HG02610 (cell line): ENCODE data around the gene LMF2.
"Not testable (repeated sequence)": the region's sequence is repeated elsewhere in the genome, so short reads cannot be mapped to it uniquely, and the experiment has no call there.

Experiments
- ATAC-seq: cut with Tn5 transposase; IDR thresholded peaks from one replicate; pipeline ENCODE4 v1.9.1; 2021; ENCODE audit warnings: mild to moderate bottlenecking, moderate library complexity; ENCODE audit not compliant: unreplicated experiment

LMF2 gene

DNA sequence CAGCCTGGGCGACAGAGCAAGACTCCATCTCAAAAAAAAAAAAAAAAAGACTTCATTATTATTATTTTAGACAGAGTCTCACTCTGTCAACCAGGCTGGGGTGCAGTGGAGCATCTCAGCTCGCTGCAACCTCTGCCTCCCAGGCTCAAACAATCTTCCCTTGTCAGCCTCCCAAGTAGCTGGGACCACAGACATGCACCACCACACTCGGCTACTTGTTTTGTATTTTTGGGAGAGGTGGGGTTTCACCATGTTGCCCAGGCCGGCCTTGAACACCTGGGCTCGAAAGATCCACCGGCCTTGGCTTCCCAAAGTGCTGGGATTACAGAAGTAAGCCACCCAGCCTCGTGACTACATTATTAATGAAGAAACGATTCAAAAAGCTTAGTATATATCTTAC lies 27.6 kb upstream of the LMF2 start:
- no peak for ATAC-seq

DNA sequence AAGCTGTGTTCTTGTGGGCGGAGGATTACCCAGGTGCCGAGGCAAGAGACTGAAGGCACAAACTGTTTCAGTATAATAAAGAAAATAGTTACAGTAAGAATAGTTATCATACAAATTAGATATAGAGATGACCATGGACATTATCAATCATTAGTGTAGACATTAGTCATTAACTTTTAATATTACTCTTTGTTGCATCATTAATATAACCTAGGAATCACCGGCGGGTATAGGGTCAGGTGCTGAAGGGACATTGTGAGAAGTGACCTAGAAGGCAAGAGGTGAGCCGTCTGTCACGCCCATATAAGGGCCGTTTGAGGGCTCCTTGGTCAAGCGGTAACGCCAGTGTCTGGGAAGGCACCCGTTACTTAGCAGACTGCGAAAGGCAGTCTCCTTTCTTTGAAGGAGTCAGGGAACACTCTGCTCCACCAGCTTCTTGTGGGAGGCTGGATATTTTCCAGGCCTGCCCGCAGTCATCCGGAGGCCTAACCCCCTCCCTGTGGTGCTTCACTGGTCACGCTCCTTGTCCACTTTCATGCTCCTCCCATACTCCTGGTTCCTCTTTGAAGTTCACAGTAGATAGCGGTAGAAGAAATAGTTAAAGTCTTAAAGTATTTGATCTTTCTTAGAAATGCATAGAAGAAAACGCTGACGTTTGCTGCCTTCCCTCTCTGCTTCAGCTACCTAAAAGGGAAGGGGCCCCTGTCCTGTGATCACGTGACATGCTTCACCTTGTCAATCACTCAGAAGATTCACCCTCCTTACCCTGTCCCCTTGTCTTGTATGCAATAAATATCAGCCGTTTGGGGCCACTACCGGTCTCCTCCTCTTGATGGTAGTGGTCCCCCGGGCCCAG lies 26.6 kb upstream of the LMF2 start:
- ATAC-seq, result not testable (repeated sequence)

DNA sequence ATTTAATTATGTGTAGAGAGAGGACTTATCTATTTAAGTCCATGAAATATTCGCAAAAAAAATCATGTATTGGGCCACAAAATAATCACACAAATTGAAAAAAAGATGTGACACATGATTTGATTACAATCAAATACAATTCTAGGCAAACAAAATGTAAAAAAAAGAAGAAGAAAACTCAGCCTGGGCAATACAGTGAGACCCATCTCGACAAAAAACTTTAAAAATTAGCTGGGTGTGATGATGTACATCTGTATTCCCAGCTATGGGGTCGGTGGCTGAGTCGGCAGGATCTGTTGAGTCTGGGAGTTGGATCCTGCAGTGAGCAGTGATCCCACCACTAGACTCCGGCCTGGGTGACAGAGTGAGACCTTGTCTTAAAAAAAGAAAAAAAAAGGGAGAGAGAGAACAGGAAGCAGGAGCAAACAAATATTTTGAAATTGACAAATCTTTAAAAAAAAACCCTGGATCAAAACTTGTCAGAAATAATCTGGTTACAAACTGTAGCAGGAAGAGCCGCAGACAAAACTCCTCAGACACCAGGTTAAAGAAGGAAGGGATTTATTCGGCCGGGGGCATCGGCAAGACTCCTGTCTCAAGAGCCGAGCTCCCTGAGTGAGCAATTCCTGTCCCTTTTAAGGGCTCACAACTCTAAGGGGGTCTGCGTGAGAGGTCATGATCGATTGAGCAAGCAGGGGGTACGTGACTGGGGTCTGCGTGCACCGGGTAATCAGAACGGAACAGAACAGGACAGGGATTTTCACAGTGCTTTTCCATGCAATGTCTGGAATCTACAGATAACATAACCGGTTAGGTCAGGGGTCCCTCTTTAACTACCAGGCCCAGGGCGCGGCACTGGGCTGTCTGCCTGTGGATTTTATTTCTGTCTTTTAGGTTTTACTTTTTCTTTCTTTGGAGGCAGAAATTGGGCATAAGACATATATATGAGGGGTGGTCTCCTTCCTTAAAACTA lies 25.6 kb upstream of the LMF2 start:
- no peak for ATAC-seq

DNA sequence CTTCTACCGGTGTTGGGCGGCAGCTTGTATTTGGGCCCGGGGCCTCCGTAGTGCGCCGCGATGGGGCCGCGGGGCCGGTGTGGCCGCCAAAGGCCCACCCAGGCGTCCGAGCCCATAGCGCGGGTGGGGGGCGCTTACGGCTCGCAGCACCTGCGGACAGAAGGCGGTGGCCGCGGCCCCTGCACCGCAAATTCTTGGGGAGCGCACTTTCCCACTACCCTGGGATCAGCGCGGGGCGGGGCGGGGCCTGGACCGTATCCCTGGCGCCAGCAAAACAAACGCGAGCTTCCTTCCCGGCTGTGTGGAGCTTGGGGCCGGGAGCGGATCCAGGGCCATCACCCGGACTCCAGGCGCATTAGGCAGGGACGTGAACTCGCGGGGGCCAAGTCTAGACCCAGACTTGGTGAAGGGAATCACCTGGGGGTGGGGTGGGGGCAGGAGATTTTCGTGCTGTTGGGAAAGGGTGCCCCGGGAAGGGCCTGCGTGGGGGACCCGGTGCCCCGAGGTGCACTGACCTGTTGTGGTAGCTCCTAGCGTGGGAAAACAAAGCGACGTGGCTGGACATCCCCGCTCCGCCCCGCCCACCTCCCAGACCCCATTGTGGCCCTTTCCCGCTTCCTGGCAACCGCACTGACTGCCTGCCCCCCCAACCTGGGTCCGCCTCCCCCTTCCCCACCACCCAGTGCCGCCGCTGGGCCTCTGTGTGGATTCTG lies 24.6 kb upstream of the LMF2 start:
- ATAC-seq, result no peak

DNA sequence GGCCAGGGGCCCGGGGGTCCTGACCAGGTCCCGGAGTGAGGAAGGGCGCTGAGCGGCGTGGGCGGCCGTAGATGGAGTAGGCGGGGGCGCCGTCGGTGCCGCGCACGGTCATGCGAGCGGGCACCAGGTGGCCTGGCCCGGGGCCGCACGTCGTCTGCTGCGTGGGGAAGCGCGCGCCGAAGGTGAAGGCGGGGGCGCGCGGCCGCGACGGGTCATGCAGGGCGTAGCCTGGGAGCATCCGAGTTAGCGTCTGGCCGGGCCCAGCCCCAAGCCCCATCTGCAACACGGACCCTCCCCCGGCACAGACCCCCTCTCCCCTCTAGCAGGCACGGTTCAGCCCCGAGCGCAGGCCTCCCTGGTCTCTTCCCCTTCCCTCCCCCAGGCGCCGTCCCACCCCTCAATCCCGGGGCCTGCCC lies 24.1 kb upstream of the LMF2 start:
- no peak for ATAC-seq

DNA sequence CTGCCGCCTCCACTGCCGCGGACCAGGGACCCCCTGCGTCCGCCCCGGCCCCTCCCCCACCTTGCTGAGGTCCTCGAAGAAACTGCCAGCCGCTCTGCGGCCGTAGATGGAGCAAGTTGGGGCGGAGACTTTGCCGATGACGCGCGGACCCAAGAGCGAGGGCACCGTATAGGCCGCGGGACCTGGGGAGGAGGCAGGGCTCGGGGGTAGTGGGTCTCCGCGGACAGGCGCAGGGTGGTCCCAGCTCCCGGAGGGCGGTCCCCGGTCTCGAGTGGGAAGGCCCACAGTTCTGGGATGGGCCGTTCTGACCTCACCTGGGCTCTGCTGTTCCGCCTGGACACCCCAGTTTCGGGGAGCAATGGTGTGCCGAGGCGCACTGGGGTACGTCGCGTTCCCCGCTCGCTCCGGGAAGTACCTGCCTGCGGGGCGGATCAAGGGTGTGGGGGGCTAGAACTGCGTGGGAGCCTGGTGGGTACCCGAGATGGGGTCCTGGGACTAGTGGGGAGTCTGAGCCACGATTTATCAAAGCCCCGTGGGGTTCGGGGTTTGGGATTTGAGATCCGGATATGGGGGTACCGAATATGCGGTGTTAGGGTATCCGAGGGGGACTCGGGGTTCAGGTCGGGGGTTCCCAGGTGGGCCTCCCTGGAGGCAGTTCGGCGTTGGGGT lies 23.5 kb upstream of the LMF2 start:
- no peak for ATAC-seq

DNA sequence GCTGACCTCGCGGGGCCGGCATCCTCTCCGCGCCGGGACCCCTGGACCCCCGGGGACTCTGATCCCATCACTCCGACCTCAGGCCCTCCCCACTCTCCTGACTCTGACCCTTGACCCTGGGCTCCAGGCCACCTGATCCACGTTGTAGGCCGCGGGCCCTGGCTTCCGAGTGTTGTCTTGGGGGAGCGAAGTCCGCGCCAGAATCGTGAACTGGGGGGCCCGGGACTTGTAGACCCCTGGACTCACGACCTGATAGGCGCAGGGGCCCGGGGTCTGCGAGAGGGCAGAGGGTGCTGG lies 23.0 kb upstream of the LMF2 start:
- no peak for ATAC-seq

DNA sequence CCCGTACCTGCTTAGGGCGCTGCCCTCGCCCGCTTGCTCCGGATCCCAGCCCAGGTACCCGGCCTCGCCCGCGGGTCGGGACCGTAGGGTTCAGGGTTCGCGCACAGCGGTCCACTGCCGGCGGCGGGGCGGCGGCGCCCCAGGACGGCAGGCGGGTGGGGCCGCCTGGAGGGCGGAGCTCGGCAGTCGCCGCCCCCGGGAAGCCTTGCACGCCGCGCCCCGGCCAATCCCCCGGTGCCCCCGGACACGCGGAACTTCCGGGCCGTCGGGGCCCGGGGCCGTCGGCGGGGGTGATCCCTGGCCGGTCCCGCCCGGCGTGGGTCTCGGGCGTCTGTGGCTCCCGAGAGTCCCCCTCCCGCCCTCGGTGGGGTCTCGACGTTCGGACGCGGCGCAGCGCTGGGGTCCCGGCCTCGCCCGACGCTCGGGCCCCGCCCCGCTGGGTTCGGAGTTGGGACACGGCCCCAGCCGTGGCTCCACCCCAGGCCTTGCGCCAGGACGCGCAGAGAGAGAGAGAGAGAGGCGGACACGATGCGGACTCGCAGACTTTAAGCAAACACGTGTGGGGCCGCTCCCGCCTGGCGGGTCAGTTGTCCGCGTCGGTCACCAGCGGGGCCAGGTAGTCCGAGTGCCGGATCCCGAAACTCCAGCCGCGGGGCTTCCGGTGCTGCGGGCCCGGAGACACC lies 22.5 kb upstream of the LMF2 start, which contains the start of gene TYMP:
TYMP (minus strand) TSS at position 116 of the 683 bp plus-strand sequence. CDS start 303 bp downstream, outside the sequence.
- no peak for ATAC-seq

DNA sequence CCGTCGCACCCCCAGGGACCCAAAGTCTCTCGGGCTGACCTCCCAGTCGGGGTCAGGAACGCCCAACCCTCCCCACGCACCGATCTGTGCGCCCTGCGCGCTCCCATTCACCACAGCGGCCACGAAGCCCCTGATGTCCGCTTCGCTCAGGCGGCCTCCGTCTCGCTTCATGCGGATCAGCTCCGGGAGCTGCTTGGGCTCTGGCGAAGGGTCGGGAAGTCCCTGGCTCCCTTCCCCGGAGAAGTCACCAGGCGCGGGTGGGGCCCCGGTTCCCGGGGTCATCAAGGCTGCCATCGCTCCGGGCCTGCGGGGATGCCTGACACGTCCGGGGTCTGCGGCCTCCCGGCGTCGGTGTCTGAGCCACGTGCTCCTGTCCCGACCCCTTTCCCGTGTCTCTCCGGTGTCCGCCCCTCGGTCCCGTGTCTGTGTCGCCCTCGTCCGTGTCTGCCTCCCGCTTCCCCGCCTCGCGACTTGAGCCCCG lies 22.0 kb upstream of the LMF2 start:
- ATAC-seq, result no peak

DNA sequence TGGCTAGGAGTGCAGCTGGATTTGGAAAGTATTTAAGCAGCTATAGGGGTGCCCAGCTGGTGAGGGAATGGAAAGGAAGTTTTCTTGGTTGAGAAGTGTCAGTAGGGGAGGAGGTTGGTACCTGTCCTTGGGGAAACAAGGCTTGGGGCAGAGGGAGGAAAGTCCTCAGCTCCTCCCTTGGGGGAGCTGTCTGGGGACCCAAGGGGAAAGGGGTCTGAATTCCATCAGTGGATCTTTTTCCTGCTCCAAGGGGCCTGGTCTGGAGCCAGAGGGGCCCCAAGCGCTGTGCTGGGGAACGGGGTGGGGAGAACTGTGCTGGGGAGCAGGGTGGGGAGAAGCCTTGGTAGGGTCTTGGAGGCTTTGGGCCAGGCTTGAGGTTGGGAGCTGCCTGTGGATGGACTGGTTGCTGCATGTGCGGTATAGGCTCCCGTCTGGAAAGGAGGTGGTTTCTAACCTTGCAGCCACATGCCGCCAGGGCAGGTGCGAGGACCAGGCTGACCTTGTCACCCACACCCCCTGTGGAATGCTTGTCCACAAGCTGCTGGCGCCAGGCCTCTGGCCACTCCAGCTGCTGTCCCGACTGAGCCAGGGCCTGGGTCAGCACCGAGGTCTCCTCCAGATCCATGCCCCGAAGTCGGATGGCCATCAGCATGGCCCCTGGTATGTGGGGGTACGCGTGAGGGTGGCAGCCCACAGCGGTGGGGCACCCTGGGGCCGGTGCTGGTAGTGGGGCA lies 21.3 kb upstream of the LMF2 start:
- no peak for ATAC-seq

DNA sequence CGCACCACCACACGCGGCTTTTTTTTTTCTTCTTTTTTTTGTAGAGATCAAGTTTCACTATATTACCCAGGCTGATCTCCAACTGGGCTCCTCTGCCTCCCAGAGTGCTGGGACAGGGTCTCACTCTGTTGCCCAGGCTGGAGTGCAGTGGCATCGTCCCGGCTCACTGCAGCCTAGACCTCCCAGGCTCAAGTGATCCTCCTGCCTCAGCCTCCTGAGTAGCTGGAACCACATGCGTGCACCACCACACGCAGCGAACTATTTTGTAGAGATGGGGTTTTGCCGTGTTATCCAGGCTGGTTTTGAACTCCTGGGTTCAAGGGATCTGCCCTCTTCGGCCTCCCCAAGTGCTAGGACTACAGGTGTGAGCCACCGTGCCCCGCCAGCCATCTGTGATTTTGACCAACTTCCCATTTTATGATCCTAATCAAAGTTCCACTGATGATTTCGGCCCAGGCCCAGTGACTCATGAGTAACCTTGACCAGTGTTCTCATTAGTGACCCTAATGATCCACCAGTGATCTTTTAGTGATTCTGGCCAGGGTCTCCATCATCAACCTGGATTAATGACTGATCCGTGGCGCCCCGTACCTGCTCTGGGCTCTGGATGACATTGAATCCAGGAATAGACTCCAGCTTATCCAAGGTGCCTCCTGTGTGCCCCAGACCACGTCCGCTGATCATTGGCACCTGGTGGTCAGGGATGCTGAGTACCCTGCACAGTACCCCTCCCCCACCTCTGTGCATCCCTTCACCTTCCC lies 20.6 kb upstream of the LMF2 start:
- no peak for ATAC-seq

DNA sequence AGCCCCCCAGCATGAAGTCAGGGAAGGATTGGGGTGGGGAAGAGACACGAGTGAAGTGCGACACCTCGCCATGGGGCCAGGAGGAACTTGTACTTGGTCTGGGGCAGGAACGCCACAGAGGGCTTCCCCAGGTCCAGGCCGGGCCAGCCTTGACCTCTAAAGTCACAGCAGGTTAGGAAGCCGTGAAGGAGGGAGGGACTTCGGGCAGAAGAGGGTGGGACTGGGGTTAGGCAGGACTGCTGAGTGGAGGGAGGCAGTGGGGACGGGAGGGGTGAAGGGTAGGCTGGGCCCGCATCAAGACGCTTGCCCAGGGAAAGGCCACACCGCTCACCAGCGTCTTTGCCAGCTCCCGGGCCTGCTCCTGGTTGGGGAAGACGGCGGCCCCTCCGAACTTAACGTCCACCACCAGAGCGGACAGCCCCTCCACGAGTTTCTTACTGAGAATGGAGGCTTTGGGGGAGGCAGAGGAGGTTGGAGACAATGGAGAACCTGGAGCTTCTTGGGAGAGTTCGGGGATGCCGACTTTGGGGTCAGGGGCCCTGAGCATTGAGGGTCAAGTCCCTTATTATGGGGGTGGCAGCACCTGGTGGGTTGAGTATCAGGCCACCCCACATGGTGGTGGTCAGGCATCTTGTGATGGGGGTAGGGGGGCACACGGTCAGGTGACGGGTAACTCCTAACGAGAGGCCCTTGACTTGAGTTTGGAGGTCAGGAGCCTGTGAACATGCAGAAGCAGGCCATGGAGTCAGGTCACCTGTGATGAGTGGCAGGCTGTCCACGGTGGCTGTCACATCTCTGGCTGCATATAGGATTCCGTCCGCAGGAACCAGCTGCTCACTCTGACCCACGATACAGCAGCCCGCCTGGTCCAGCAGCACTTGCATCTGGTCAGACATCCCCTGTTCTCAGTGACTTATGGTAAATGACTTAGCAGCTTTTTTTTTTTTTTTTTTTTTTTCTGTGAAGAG lies 19.6 kb upstream of the LMF2 start:
- ATAC-seq, result no peak

DNA sequence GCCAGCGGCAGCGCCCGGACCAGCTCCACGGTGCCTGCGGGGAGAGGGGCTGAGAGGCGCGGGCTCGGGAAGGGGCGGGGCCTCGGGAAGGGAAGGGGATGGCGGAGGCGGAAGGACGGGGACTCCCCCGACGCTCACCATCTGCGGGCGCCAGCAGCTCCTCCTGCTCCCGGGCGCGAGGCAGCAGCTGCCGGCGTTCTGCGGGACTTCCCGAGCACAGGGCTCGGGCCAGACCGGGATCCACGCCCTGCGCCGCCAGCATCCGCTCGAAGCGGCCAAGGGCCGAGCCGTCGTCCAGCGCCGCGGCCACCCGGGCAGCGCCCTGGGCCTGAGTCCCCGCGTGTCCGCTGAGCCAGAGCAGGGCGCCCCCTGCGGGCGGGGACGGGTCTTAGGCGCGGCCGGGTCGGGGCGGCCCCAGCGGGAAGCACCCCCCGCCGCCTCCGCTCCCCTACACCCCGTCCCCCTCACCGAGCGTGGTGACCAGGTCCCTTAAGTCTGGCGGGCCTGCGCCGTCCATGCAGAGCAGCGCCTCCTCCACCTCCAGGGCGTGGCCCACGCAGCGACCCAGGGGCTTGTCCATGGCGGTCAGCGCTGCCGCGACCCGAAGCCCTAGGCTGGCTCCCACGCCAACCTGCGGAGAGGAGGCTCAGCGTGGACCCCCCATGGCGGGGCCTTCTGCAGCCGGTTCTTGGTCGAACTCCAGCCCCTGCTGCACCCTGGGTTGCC lies 18.8 kb upstream of the LMF2 start:
- ATAC-seq, result peak; percentile 27

DNA sequence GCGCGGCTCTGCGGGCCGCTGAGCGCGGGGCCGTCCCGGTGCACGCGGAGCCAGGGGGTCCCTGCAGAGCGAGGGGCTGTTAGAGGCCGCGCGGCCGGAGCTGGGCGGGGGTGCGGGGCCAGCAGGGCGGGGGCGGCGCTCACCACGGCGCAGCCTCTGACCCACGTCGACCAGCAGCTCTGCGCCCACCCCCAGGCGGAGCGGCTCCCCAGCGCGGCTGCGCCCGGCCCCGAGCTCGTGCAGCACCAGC lies 18.3 kb upstream of the LMF2 start:
- ATAC-seq, result peak; percentile 14

DNA sequence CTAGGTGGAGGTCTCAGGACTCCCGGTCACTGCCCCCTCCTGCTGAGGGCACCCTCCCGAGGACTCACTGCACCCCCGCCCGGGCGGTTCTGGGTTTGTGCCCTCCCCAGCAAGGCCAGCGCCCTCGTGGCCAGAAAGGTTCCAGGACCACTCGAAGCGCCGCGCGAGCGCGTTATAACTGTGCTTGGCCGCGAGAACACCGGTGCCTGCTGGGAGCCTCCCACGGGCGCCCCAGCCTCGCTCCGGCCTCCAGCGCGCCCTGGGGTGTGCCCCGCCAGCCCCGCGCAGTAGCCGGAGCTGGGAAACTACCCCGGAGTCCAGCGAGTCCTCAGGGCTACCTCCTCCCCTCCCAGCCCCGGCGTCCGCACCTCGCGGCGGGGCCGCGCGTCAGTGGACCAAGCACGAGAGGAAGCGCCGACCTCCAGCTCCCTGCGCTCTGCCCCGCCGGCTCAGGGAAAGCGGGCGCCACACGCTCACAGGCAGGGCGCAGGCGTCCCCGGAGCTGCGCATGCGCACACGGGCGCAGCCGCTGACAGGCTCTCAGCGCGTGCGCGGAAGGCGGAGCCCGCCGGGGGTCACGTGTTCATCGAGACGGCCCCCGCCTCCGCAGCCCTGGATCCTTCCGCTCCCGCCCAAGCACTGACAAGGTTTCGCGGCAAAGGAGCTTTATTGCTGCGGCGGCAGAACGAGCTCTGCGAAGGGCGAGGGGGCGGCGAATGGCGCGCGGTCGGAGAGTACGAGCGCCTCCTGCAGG lies 17.8 kb upstream of the LMF2 start, which contains the start of gene SCO2:
SCO2 (minus strand) TSS at position 495 of the 754 bp plus-strand sequence. CDS start 1,187 bp downstream, outside the sequence.
- peak; percentile 41 for ATAC-seq

DNA sequence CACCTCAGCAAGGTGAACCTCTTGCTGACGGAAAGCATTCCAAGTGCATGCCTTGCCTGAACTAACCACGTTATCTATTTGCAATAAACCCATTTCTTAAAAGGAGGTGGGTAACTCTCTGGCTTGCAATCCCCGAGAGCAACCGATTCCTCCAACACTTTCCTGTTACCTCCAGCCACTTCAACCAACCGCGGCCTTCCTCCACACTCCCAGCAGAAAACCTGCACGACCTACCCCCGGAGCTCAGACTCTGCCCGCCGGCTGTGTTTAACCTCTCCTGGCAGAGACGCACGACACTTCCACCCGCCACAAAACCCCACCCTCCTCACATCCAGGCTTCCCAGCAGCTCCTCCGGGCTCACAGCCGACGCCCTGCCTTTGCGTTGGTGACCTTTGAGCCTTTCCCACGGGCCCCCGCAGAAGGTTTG lies 17.2 kb upstream of the LMF2 start:
- no peak for ATAC-seq
